Karpas-422 (cell line): ENCODE measurements around the gene HOXA5. TPM values are rescaled to one million over a fixed set of nuclear protein-coding genes. Genes with fewer than 3 reads are reported as not detected.

Experiments used
- DNase-seq: peaks from one replicate; pipeline ENCODE4 v3.0.0-alpha.2; 2015
- H2AFZ ChIP-seq: fragments of 200-600 bp; sonication (generic); 2 replicates; pipeline ENCODE4 v1.6.1; 2014; ENCODE audit warnings: antibody characterized with exemption, low read length, mixed read lengths
- H3K27ac ChIP-seq: fragments of 200-600 bp; sonication (generic); 2 replicates; pipeline ENCODE4 v1.5.1; 2014; ENCODE audit warnings: mild to moderate bottlenecking, low read length, moderate library complexity
- H3K27me3 ChIP-seq: fragments of 200-600 bp; sonication (generic); 2 replicates; pipeline ENCODE4 v1.6.1; 2014; ENCODE audit warnings: low read length, mixed read lengths
- H3K36me3 ChIP-seq: fragments of 200-600 bp; sonication (generic); 2 replicates; pipeline ENCODE4 v1.6.1; 2014; ENCODE audit warnings: low read length, mixed read lengths; ENCODE audit not compliant: insufficient read depth
- H3K4me1 ChIP-seq: fragments of 200-600 bp; sonication (generic); 2 replicates; pipeline ENCODE4 v1.6.1; 2014; ENCODE audit warnings: mild to moderate bottlenecking, low read length, mixed read lengths
- H3K4me2 ChIP-seq: fragments of 200-600 bp; sonication (generic); 2 replicates; pipeline ENCODE4 v1.6.1; 2014; ENCODE audit warnings: low read length, low read depth, mild to moderate bottlenecking; ENCODE audit not compliant: poor library complexity, severe bottlenecking
- H3K4me3 ChIP-seq: fragments of 200-600 bp; sonication (generic); 2 replicates; pipeline ENCODE4 v1.5.1; 2014; ENCODE audit warnings: mild to moderate bottlenecking, antibody characterized with exemption, low read length, mixed read lengths
- H3K79me2 ChIP-seq: fragments of 200-600 bp; sonication (generic); 2 replicates; pipeline ENCODE4 v1.6.1; 2014; ENCODE audit warnings: mild to moderate bottlenecking, low read length, mixed read lengths
- H3K9ac ChIP-seq: fragments of 200-600 bp; sonication (generic); 2 replicates; pipeline ENCODE4 v1.6.0; 2014; ENCODE audit warnings: low read length
- H3K9me2 ChIP-seq: fragments of 200-600 bp; sonication (generic), shearing (Covaris generic); replicated peaks from 2 replicates; pipeline ENCODE4 v1.6.0; 2014; ENCODE audit warnings: mild to moderate bottlenecking, low read length, moderate library complexity; ENCODE audit not compliant: insufficient read depth
- H3K9me3 ChIP-seq: fragments of 300-700, 200-600 bp; sonication (generic); 2 replicates; pipeline ENCODE4 v1.6.1; 2014; ENCODE audit warnings: low read length, mixed read lengths
- H4K20me1 ChIP-seq: fragments of 200-600 bp; sonication (generic); 2 replicates; pipeline ENCODE4 v1.6.1; 2014; ENCODE audit warnings: mild to moderate bottlenecking, antibody characterized with exemption, low read length, low read depth; ENCODE audit not compliant: insufficient read depth
- total RNA-seq: library from RNA; depleted of rRNA; stranded (reverse); fragments of >200 nt; shearing (Covaris generic); gene quantifications from 2 replicates; pipeline ENCODE4 v1.2.3, GENCODE V29; 2014; ENCODE audit warnings: low replicate concordance

The HOXA5 gene
- total RNA-seq, 1 experiment from 2014 or later = 4.1 TPM

- Histone ChIP-seq H3K9me2 (no peaks in the 10 kb centered on the region), H3K79me2 (no peaks in the 10 kb centered on the region), H3K27ac (no peak overlapping the region), H2AFZ (no peak overlapping the region), H3K9me3 (no peaks in the 10 kb centered on the region), H3K4me2 (no peak overlapping the region), H3K4me3 (no peak overlapping the region), H4K20me1 (no peaks in the 10 kb centered on the region), H3K27me3 (no peaks in the 10 kb centered on the region), H3K36me3 (no peaks in the 10 kb centered on the region), H3K4me1 (no peaks in the 10 kb centered on the region), H3K9ac (no peak overlapping the region)
- DNase-seq = no peak
Measured at GRCh38 chr7:27168265-27168947, 24.9 kb upstream of the HOXA5 start.

- no peaks in the 10 kb centered on the region for H3K36me3 ChIP-seq
- H3K4me2 ChIP-seq = no peak overlapping the region
- H3K9me2 ChIP-seq = no peaks in the 10 kb centered on the region
- H3K27me3 ChIP-seq = no peaks in the 10 kb centered on the region
- DNase-seq = no peak
- H3K9me3 ChIP-seq = no peaks in the 10 kb centered on the region
- no peak overlapping the region for H3K27ac ChIP-seq
- H3K4me3 ChIP-seq = no peak overlapping the region
- H3K9ac ChIP-seq = no peak overlapping the region
- no peak overlapping the region for H2AFZ ChIP-seq
- H3K4me1 ChIP-seq = no peaks in the 10 kb centered on the region
- no peaks in the 10 kb centered on the region for H3K79me2 ChIP-seq
- no peaks in the 10 kb centered on the region for H4K20me1 ChIP-seq
Measured at GRCh38 chr7:27167916-27168264, 24.4 kb upstream of the HOXA5 start.

- Histone ChIP-seq H3K27ac (no peak overlapping the region), H3K9me2 (no peaks in the 10 kb centered on the region), H3K27me3 (no peaks in the 10 kb centered on the region), H3K4me2 (no peak overlapping the region), H4K20me1 (no peaks in the 10 kb centered on the region), H3K36me3 (no peaks in the 10 kb centered on the region), H3K79me2 (no peaks in the 10 kb centered on the region), H3K9ac (no peak overlapping the region), H2AFZ (no peak overlapping the region), H3K4me1 (peaks cover 2% of the 10 kb centered on the region), H3K4me3 (no peak overlapping the region), H3K9me3 (no peaks in the 10 kb centered on the region)
- DNase-seq = no peak
Measured at GRCh38 chr7:27166531-27167505, 23.3 kb upstream of the HOXA5 start.

DNA sequence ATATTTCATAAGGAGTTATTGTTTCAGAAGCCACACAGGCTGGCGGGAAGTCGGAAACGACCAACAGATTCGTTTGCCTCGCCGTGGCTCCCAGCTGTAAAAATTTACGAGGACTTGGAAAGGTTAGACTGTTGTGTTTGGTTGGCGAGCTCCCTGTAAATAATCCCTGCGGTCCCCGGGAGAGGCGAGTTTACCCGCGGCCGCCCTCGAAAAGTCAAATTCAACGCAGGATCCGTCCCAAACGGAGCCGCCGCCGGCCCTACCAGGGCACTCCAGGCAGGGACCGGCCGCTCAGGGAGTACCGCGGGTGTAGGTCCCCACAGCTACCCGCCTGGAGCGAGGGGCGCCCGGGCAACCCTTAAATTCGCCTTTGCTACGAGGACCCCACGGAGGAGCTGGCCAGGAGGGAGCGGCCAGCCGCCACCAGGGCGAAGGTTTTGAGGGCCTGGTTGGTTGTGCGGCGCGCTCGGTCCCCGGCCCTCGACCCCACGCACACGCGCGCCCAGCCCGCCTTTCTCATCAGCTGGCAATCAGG is 22.6 kb upstream of the HOXA5 start:
- H3K4me3 ChIP-seq = no peak overlapping the region
- H4K20me1 ChIP-seq = no peaks in the 10 kb centered on the region
- H3K4me1 ChIP-seq = peaks cover 9% of the 10 kb centered on the region
- no peaks in the 10 kb centered on the region for H3K79me2 ChIP-seq
- no peak overlapping the region for H3K4me2 ChIP-seq
- no peaks in the 10 kb centered on the region for H3K9me3 ChIP-seq
- no peak overlapping the region for H3K9ac ChIP-seq
- no peaks in the 10 kb centered on the region for H3K27me3 ChIP-seq
- no peaks in the 10 kb centered on the region for H3K9me2 ChIP-seq
- no peaks in the 10 kb centered on the region for H3K36me3 ChIP-seq
- H2AFZ ChIP-seq = no peak overlapping the region
- DNase-seq = no peak
- H3K27ac ChIP-seq = no peak overlapping the region

- Histone ChIP-seq H4K20me1 (no peaks in the 10 kb centered on the region), H3K4me1 (peaks cover 14% of the 10 kb centered on the region), H3K27ac (no peak within 1 kb of the TSS), H3K9me2 (no peaks in the 10 kb centered on the region), H3K27me3 (no peaks in the 10 kb centered on the region), H2AFZ (no peak within 1 kb of the TSS), H3K9ac (no peak within 1 kb of the TSS), H3K36me3 (no peaks in the 10 kb centered on the region), H3K4me2 (no peak within 1 kb of the TSS), H3K9me3 (no peaks in the 10 kb centered on the region), H3K4me3 (no peak within 1 kb of the TSS), H3K79me2 (no peaks in the 10 kb centered on the region)
- no peak for DNase-seq
Measured at GRCh38 chr7:27165089-27165995, 21.9 kb upstream of the HOXA5 start, which contains the start of gene HOXA9. HOXA9 (minus strand) TSS chr7:27165537; CDS start chr7:27165457, 80 bp downstream.

GRCh38 chr7:27164367-27165088 is 21.0 kb upstream of the HOXA5 start:
- H3K79me2 ChIP-seq = no peaks in the 10 kb centered on the region
- no peak overlapping the region for H3K27ac ChIP-seq
- H3K4me2 ChIP-seq = no peak overlapping the region
- no peak overlapping the region for H3K4me3 ChIP-seq
- H2AFZ ChIP-seq = no peak overlapping the region
- H3K9ac ChIP-seq = no peak overlapping the region
- H3K36me3 ChIP-seq = no peaks in the 10 kb centered on the region
- H3K27me3 ChIP-seq = no peaks in the 10 kb centered on the region
- no peaks in the 10 kb centered on the region for H3K9me2 ChIP-seq
- peaks cover 18% of the 10 kb centered on the region for H3K4me1 ChIP-seq
- H3K9me3 ChIP-seq = no peaks in the 10 kb centered on the region
- H4K20me1 ChIP-seq = no peaks in the 10 kb centered on the region
- no peak for DNase-seq

DNA sequence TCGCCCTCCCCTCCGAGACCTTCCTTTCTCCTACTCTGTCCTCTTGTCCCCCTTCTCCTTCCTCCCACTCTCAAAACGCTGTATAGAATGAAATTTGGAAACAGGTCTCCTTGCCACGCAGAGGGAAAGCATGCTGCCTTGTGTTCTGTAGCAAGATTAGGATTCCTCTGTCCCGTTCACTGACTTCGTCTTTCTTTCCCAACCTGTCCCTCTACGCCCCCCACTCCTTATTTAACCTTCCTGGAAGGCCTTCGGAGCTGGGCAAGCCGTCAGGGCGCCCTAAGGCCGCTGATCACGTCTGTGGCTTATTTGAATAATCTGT is 20.5 kb upstream of the HOXA5 start:
- H3K9me2 ChIP-seq = no peaks in the 10 kb centered on the region
- H4K20me1 ChIP-seq = no peaks in the 10 kb centered on the region
- DNase-seq = no peak
- no peaks in the 10 kb centered on the region for H3K79me2 ChIP-seq
- no peaks in the 10 kb centered on the region for H3K27me3 ChIP-seq
- no peaks in the 10 kb centered on the region for H3K36me3 ChIP-seq
- H3K9ac ChIP-seq = no peak overlapping the region
- no peak overlapping the region for H3K27ac ChIP-seq
- H3K4me1 ChIP-seq = peaks cover 18% of the 10 kb centered on the region
- no peak overlapping the region for H2AFZ ChIP-seq
- no peak overlapping the region for H3K4me2 ChIP-seq
- no peaks in the 10 kb centered on the region for H3K9me3 ChIP-seq
- no peak overlapping the region for H3K4me3 ChIP-seq
